DND-41 (cell line): Measurements from ENCODE around the gene CCDC91.

Experiments
- ATAC-seq: fragments of 200-7000 bp; cut with Tn5 transposase; 3 replicates; pipeline ENCODE4 v1.9.1; 2021; ENCODE audit warnings: low read depth; ENCODE audit not compliant: insufficient read depth
- DNase-seq: peaks from one replicate; pipeline ENCODE4 v3.0.0-alpha.2; 2020
- H2AFZ ChIP-seq: 2 replicates; pipeline ENCODE4 v1.6.0; 2012; ENCODE audit warnings: low read depth, low read length
- H3K27ac ChIP-seq: 2 replicates; pipeline ENCODE4 v1.5.1; 2012; ENCODE audit warnings: low read length, inconsistent platforms
- H3K27me3 ChIP-seq: fragments of 200-600 bp; sonication (generic); 2 replicates; pipeline ENCODE4 v1.6.0; 2012; ENCODE audit warnings: low read length, mild to moderate bottlenecking, inconsistent platforms; ENCODE audit not compliant: insufficient read depth, poor library complexity
- H3K36me3 ChIP-seq: 2 replicates; pipeline ENCODE4 v1.5.1; 2012; ENCODE audit warnings: low read length, inconsistent platforms; ENCODE audit not compliant: insufficient read depth
- H3K4me1 ChIP-seq: 2 replicates; pipeline ENCODE4 v1.5.1; 2012; ENCODE audit warnings: mild to moderate bottlenecking, low read length; ENCODE audit not compliant: insufficient read depth
- H3K4me2 ChIP-seq: 2 replicates; pipeline ENCODE4 v1.6.0; 2012; ENCODE audit warnings: mild to moderate bottlenecking, moderate library complexity, low read length, inconsistent platforms; ENCODE audit not compliant: insufficient read depth
- H3K4me3 ChIP-seq, 2 experiments: fragments of 200-600 bp in 1 of 2; shearing (Covaris generic) in 1 of 2; 2 replicates each; pipeline ENCODE4 v1.5.1; 2012 to 2016; ENCODE audit warnings: inconsistent platforms in 2 of 2, low read length in 2 of 2, mild to moderate bottlenecking in 2 of 2, low read depth in 1 of 2, moderate library complexity in 1 of 2
- H3K79me2 ChIP-seq: 2 replicates; pipeline ENCODE4 v1.6.0; 2012; ENCODE audit warnings: low read length, inconsistent platforms; ENCODE audit not compliant: insufficient read depth
- H3K9ac ChIP-seq: 2 replicates; pipeline ENCODE4 v1.6.0; 2012; ENCODE audit warnings: low read depth, mild to moderate bottlenecking, inconsistent platforms, low read length, moderate library complexity
- H3K9me3 ChIP-seq: 2 replicates; pipeline ENCODE4 v1.5.1; 2012; ENCODE audit warnings: low read length, moderate library complexity, mild to moderate bottlenecking, inconsistent platforms; ENCODE audit not compliant: insufficient read depth, severe bottlenecking
- H4K20me1 ChIP-seq: 2 replicates; pipeline ENCODE4 v1.6.0; 2012; ENCODE audit warnings: low read length; ENCODE audit not compliant: insufficient read depth
- EZH2 ChIP-seq: IDR thresholded peaks from 3 replicates; pipeline ENCODE4 v1.6.1; 2012; ENCODE audit warnings: borderline replicate concordance, low read depth, mild to moderate bottlenecking, moderate library complexity, low read length, inconsistent platforms; ENCODE audit not compliant: severe bottlenecking
- TF ChIP-seq, protein P1 (sequence below): IDR thresholded peaks from 2 replicates; pipeline ENCODE4 v1.5.1; 2012; ENCODE audit warnings: borderline replicate concordance, low read length, moderate library complexity, mild to moderate bottlenecking; ENCODE audit not compliant: poor library complexity, severe bottlenecking; ENCODE audit errors: extremely low read depth

The CCDC91 gene

DNA sequence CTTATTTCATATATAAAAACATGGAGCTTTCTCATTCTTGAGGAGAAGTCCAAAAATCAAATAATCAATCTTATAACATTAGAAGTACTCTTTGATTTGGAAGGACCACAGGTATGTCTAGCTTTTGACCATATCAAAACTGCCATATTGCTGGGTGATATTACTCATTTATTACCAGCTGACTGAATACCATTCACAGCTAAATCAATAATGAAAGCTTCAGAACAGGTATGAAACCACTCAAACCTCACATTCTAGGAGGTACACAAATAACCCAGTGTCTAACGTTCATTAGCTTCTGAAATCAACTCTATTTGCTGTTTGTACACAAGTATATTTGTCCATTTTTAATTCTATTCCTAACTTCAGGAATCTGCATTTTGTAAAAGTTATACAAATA lies 16.8 kb upstream of the CCDC91 start:
- Histone ChIP-seq H3K27ac (no peak overlapping the region), H3K4me3 (no peak overlapping the region), H3K79me2 (no peaks in the 10 kb centered on the region), H3K27me3 (no peaks in the 10 kb centered on the region), H4K20me1 (no peaks in the 10 kb centered on the region), H3K4me2 (no peak overlapping the region), H2AFZ (no peak overlapping the region), H3K9ac (no peak overlapping the region), H3K9me3 (no peaks in the 10 kb centered on the region), H3K4me1 (peaks cover 5% of the 10 kb centered on the region; the same call in 1 of the 2 replicates), H3K36me3 (no peaks in the 10 kb centered on the region)
- DNase-seq (no peak), ATAC-seq (no peak)
- TF ChIP-seq, protein P1, sequence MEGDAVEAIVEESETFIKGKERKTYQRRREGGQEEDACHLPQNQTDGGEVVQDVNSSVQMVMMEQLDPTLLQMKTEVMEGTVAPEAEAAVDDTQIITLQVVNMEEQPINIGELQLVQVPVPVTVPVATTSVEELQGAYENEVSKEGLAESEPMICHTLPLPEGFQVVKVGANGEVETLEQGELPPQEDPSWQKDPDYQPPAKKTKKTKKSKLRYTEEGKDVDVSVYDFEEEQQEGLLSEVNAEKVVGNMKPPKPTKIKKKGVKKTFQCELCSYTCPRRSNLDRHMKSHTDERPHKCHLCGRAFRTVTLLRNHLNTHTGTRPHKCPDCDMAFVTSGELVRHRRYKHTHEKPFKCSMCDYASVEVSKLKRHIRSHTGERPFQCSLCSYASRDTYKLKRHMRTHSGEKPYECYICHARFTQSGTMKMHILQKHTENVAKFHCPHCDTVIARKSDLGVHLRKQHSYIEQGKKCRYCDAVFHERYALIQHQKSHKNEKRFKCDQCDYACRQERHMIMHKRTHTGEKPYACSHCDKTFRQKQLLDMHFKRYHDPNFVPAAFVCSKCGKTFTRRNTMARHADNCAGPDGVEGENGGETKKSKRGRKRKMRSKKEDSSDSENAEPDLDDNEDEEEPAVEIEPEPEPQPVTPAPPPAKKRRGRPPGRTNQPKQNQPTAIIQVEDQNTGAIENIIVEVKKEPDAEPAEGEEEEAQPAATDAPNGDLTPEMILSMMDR, result no peak
- TF ChIP-seq EZH2, result no peak

DNA sequence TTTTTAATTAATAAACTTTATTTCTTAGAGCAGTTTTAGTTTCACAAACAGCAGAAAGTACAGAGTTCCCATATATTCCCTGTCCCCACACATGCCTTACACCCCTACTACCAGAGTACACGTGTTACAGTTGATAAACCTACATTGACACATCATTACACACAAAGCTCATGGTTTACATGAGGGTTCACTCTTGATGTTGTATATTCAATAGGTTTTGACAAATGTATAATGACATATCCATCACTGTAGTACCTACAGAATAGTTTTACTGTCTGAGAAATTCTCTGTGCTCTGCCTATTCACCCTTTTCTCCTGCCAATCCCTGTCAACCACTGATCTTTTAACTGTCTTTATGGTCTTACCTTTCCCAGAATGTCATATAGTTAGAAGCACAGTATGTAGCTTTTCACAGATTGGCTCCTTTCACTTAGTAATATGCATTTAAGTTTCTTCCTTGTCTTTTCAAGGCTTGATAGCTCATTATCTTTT lies 15.1 kb upstream of the CCDC91 start:
- Histone ChIP-seq H3K9me3 (no peaks in the 10 kb centered on the region), H3K27ac (no peak overlapping the region), H3K79me2 (no peaks in the 10 kb centered on the region), H3K4me2 (no peak overlapping the region), H3K36me3 (no peaks in the 10 kb centered on the region), H3K9ac (no peak overlapping the region), H4K20me1 (no peaks in the 10 kb centered on the region), H3K27me3 (no peaks in the 10 kb centered on the region), H3K4me1 (peaks cover 5% of the 10 kb centered on the region; the same call in 1 of the 2 replicates), H3K4me3 (no peak overlapping the region), H2AFZ (no peak overlapping the region)
- DNase-seq (no peak), ATAC-seq (no peak)
- TF ChIP-seq, protein P1, result no peak
- TF ChIP-seq EZH2, result no peak

DNA sequence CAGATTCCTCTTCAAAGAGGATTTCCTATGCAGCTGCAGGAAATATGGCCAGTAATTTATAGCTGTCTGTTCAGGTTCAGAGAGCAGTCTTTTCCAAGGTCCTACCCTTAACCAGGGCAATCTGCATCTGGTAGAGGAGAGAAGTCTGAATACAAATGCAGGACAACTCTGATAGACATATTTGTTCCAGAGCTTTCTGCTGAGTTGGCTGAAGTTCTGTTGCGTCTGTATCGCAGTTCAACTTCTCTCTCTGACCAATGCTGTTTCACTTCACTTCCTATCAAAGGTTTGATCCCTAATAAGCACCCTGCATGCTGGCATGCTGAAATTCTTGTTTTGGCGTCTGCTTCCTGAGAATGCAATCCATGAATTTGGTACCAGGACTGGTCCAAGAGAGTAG lies 14.0 kb upstream of the CCDC91 start:
- no peak overlapping the region for H3K9ac ChIP-seq
- peaks cover 5% of the 10 kb centered on the region; the same call in 1 of the 2 replicates for H3K4me1 ChIP-seq
- no peaks in the 10 kb centered on the region for H4K20me1 ChIP-seq
- no peaks in the 10 kb centered on the region for H3K9me3 ChIP-seq
- H3K36me3 ChIP-seq, result no peaks in the 10 kb centered on the region
- H3K27ac ChIP-seq, result no peak overlapping the region
- ATAC-seq (no peak), DNase-seq (no peak)
- H3K27me3 ChIP-seq, result no peaks in the 10 kb centered on the region
- H3K4me2 ChIP-seq, result no peak overlapping the region
- TF ChIP-seq, protein P1, result no peak
- no peak for TF ChIP-seq EZH2
- no peak overlapping the region for H2AFZ ChIP-seq
- H3K79me2 ChIP-seq, result no peaks in the 10 kb centered on the region
- no peak overlapping the region for H3K4me3 ChIP-seq

DNA sequence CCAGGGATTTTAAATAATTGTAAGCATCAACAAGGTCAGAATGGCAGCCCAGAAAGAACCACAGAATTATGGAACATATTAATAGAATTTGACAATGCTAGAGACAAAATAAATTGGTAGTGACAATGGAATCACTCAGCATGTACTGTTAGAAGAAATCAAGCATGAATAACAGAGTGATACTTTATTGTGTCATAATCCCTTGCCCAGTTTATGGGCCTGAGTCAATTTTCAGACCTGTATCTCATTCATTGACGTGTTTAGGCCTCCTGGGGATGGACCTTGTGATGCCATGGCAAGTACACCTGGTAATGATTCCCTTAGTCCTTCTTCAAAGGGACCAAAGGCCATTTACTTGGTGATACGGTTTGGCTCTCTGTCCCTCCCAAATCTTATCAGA lies 12.8 kb upstream of the CCDC91 start:
- no peak for DNase-seq
- H3K4me2 ChIP-seq, result no peak overlapping the region

More for the DNA sequence above, 12.8 kb upstream of the CCDC91 start:
- H3K36me3 ChIP-seq, result no peaks in the 10 kb centered on the region
- no peaks in the 10 kb centered on the region for H3K4me1 ChIP-seq
- H3K27me3 ChIP-seq, result no peaks in the 10 kb centered on the region
- H3K9me3 ChIP-seq, result no peaks in the 10 kb centered on the region
- H4K20me1 ChIP-seq, result no peaks in the 10 kb centered on the region
- TF ChIP-seq, protein P1, result no peak
- no peak for TF ChIP-seq EZH2
- no peak overlapping the region for H3K27ac ChIP-seq
- no peak for ATAC-seq
- H2AFZ ChIP-seq, result no peak overlapping the region
- H3K9ac ChIP-seq, result no peak overlapping the region
- no peaks in the 10 kb centered on the region for H3K79me2 ChIP-seq
- no peak overlapping the region for H3K4me3 ChIP-seq
